Stimulated activated CD4-positive, alpha-beta T cell treated with anti-CD3 and anti-CD28 coated beads, Interleukin-4, amount 100 ng/mL, for 1 hour (primary cell): Measurements from ENCODE around the gene TEX9.
"Not testable (repeated sequence)": the region's sequence is repeated elsewhere in the genome, so short reads cannot be mapped to it uniquely, and the experiment has no call there.

Experiments used
- DNase-seq: peaks from one replicate; pipeline ENCODE4 v3.0.0-alpha.2; 2020

The TEX9 gene

GRCh38 chr15:56365075-56365711 is at the start of gene TEX9:
TEX9 (plus strand) TSS chr15:56365426; CDS start chr15:56365451, 25 bp downstream.
- DNase-seq, result peak; percentile 73

- not testable (repeated sequence) for DNase-seq
Measured at GRCh38 chr15:56316561-56316960, 48.7 kb upstream of the TEX9 start.

- no peak for DNase-seq
Measured at GRCh38 chr15:56320316-56320715, 44.9 kb upstream of the TEX9 start.

- no peak for DNase-seq
Measured at GRCh38 chr15:56320861-56321260, 44.4 kb upstream of the TEX9 start.

- no peak for DNase-seq
Measured at GRCh38 chr15:56322444-56322843, 42.8 kb upstream of the TEX9 start.

- DNase-seq, result no peak
Measured at GRCh38 chr15:56323435-56323834, 41.8 kb upstream of the TEX9 start.

GRCh38 chr15:56325186-56325585 is 40.0 kb upstream of the TEX9 start:
- DNase-seq, result no peak

GRCh38 chr15:56327721-56328502 is 37.3 kb upstream of the TEX9 start:
- no peak for DNase-seq

GRCh38 chr15:56337084-56337725 is 28.0 kb upstream of the TEX9 start:
- DNase-seq, result no peak

- DNase-seq, result no peak
Measured at GRCh38 chr15:56339594-56339993, 25.6 kb upstream of the TEX9 start.

- no peak for DNase-seq
Measured at GRCh38 chr15:56341201-56341600, 24.0 kb upstream of the TEX9 start.

GRCh38 chr15:56342653-56343052 is 22.6 kb upstream of the TEX9 start:
- no peak for DNase-seq

GRCh38 chr15:56343879-56344278 is 21.3 kb upstream of the TEX9 start:
- no peak for DNase-seq

GRCh38 chr15:56344336-56344735 is 20.9 kb upstream of the TEX9 start:
- DNase-seq, result no peak

GRCh38 chr15:56346414-56346813 is 18.8 kb upstream of the TEX9 start:
- no peak for DNase-seq

- DNase-seq, result no peak
Measured at GRCh38 chr15:56349554-56349953, 15.7 kb upstream of the TEX9 start.

- no peak for DNase-seq
Measured at GRCh38 chr15:56351353-56351752, 13.9 kb upstream of the TEX9 start.

GRCh38 chr15:56351957-56352506 is 13.2 kb upstream of the TEX9 start:
- DNase-seq, result no peak

- no peak for DNase-seq
Measured at GRCh38 chr15:56353119-56353518, 12.1 kb upstream of the TEX9 start.

- no peak for DNase-seq
Measured at GRCh38 chr15:56353740-56354139, 11.5 kb upstream of the TEX9 start.

GRCh38 chr15:56356616-56357015 is 8.6 kb upstream of the TEX9 start:
- DNase-seq, result no peak

GRCh38 chr15:56358604-56359003 is 6.6 kb upstream of the TEX9 start:
- DNase-seq, result no peak

- DNase-seq, result no peak
Measured at GRCh38 chr15:56361987-56362386, 3.2 kb upstream of the TEX9 start.

GRCh38 chr15:56366211-56366610 is 985 bp downstream of the TEX9 start:
- no peak for DNase-seq
